Lower leg skin (tissue), 3 donors: ENCODE data around the gene GTPBP4.

Experiments used
- POLR2A ChIP-seq, 2 donors: fragments of 450-650 bp; IDR thresholded peaks; one replicate each; pipeline ENCODE4 v1.6.1; 2016 to 2017; ENCODE audit warnings: antibody characterized with exemption in 2 of 2, mild to moderate bottlenecking in 1 of 2, moderate library complexity in 1 of 2
- TF ChIP-seq, protein P1 (sequence below), 3 donors: fragments of 450-650 bp; IDR thresholded peaks; one replicate each; pipeline ENCODE4 v1.5.1; 2016; ENCODE audit warnings: antibody characterized with exemption in 3 of 3, mild to moderate bottlenecking in 3 of 3, moderate library complexity in 2 of 3

DNA sequence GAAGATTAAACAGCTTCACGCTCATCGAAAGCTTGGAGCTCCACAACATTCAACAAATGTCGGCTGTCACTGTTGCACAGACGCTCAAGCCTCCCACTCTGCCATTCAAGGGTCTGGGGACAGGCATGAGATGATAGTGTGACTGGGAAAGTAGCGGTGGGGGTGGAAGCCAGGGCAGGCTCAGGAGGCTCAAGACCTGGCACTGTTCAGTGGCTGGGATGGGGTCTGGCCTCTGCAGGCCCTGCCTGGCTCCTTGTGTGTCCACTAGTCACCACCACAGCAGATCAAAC lies 13.5 kb upstream of the GTPBP4 start:
- TF ChIP-seq, protein P1, sequence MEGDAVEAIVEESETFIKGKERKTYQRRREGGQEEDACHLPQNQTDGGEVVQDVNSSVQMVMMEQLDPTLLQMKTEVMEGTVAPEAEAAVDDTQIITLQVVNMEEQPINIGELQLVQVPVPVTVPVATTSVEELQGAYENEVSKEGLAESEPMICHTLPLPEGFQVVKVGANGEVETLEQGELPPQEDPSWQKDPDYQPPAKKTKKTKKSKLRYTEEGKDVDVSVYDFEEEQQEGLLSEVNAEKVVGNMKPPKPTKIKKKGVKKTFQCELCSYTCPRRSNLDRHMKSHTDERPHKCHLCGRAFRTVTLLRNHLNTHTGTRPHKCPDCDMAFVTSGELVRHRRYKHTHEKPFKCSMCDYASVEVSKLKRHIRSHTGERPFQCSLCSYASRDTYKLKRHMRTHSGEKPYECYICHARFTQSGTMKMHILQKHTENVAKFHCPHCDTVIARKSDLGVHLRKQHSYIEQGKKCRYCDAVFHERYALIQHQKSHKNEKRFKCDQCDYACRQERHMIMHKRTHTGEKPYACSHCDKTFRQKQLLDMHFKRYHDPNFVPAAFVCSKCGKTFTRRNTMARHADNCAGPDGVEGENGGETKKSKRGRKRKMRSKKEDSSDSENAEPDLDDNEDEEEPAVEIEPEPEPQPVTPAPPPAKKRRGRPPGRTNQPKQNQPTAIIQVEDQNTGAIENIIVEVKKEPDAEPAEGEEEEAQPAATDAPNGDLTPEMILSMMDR (IDR thresholded peaks at IDR 0.05): no peak
- no peak for TF ChIP-seq POLR2A (IDR thresholded peaks at IDR 0.05)
